Measurements from ENCODE around the gene STAM.

STAM gene

DNA sequence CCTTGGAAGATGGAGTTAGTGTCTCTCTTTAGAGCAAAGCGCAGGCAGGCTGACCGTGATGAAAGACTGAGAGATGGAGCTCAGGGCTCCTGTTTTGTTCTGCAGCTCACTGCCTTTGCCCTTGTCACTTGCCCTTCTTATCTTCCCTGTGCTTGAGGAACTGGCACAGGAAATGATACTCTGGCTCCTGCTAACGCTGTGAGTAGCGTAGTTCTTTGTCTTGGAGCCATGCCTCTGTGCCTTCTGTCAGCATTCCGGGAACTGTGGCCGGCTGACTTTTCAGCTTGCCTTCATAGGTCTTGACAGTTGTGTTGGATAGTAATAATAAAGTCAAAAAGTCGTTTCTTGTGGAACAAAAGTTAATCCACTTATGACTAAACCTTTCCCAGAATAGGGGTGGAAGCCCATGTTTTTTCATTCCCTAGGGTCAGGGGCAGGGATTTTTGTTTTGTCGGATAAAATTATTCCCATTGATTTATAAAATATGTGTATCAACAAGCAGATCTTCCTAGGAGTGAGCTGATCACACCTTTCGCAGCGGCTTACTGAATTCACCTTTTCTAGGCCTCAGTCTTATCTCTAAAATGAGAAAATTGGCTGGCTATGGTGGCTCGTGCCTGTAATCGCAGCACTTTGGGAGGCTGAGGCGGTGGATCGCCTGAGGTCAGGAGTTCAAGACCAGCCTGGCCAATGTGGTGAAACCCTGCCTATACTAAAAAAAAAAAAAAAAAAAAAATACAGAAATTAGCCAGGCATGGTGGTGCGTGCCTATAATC, 91.4 kb downstream of the STAM start (continued):
- no peak for TF ChIP-seq ZNF174 (tag by site-specific recombination; IDR thresholded peaks at IDR 0.05)
- TF ChIP-seq, protein P1, sequence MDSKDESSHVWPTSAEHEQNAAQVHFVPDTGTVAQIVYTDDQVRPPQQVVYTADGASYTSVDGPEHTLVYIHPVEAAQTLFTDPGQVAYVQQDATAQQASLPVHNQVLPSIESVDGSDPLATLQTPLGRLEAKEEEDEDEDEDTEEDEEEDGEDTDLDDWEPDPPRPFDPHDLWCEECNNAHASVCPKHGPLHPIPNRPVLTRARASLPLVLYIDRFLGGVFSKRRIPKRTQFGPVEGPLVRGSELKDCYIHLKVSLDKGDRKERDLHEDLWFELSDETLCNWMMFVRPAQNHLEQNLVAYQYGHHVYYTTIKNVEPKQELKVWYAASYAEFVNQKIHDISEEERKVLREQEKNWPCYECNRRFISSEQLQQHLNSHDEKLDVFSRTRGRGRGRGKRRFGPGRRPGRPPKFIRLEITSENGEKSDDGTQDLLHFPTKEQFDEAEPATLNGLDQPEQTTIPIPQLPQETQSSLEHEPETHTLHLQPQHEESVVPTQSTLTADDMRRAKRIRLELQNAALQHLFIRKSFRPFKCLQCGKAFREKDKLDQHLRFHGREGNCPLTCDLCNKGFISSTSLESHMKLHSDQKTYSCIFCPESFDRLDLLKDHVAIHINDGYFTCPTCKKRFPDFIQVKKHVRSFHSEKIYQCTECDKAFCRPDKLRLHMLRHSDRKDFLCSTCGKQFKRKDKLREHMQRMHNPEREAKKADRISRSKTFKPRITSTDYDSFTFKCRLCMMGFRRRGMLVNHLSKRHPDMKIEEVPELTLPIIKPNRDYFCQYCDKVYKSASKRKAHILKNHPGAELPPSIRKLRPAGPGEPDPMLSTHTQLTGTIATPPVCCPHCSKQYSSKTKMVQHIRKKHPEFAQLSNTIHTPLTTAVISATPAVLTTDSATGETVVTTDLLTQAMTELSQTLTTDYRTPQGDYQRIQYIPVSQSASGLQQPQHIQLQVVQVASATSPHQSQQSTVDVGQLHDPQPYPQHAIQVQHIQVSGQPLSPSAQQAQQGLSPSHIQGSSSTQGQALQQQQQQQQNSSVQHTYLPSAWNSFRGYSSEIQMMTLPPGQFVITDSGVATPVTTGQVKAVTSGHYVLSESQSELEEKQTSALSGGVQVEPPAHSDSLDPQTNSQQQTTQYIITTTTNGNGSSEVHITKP (tag by site-specific recombination; IDR thresholded peaks at IDR 0.05), result no peak
- no peak for TF ChIP-seq ZNF791 (tag by site-specific recombination; IDR thresholded peaks at IDR 0.05)
- TF ChIP-seq ZNF341 (tag by site-specific recombination; IDR thresholded peaks at IDR 0.05; ENCODE audit: low read depth), result no peak
- TF ChIP-seq ZNF274 (IDR thresholded peaks at IDR 0.05; ENCODE audit: low read length), result no peak
- TF ChIP-seq ZNF274 (tag by site-specific recombination; IDR thresholded peaks at IDR 0.05; ENCODE audit: borderline replicate concordance), result no peak

DNA sequence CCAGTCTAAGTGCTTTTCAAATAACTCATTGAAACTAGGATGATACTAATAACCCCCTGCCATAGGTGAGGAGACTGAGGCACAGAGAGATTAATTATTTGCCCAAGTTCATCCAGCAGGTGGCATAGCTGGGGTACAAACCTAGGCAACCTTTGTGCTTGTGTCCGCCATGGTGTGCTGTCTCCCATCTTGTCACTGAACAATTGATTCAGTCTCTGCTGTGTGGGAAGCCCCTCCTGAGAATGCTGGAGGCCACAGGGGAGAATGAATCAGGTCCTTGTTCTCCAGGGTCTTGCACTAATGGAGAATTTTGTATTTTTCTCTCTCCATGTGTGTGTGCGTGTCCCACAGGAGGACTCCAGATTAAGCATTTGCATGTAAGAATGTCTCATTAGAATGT, 92.3 kb downstream of the STAM start:
- TF ChIP-seq, protein P2, sequence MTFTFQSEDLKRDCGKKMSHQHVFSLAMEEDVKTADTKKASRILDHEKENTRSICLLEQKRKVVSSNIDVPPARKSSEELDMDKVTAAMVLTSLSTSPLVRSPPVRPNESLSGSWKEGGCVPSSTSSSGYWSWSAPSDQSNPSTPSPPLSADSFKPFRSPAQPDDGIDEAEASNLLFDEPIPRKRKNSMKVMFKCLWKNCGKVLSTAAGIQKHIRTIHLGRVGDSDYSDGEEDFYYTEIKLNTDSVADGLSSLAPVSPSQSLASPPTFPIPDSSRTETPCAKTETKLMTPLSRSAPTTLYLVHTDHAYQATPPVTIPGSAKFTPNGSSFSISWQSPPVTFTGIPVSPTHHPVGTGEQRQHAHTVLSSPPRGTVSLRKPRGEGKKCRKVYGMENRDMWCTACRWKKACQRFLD (tag by site-specific recombination; IDR thresholded peaks at IDR 0.05), result no peak
- TF ChIP-seq ZNF791 (tag by site-specific recombination; IDR thresholded peaks at IDR 0.05) (no peak), ZNF138 (tag by site-specific recombination; IDR thresholded peaks at IDR 0.05; ENCODE audit: borderline replicate concordance) (no peak)
- TF ChIP-seq, protein P3, sequence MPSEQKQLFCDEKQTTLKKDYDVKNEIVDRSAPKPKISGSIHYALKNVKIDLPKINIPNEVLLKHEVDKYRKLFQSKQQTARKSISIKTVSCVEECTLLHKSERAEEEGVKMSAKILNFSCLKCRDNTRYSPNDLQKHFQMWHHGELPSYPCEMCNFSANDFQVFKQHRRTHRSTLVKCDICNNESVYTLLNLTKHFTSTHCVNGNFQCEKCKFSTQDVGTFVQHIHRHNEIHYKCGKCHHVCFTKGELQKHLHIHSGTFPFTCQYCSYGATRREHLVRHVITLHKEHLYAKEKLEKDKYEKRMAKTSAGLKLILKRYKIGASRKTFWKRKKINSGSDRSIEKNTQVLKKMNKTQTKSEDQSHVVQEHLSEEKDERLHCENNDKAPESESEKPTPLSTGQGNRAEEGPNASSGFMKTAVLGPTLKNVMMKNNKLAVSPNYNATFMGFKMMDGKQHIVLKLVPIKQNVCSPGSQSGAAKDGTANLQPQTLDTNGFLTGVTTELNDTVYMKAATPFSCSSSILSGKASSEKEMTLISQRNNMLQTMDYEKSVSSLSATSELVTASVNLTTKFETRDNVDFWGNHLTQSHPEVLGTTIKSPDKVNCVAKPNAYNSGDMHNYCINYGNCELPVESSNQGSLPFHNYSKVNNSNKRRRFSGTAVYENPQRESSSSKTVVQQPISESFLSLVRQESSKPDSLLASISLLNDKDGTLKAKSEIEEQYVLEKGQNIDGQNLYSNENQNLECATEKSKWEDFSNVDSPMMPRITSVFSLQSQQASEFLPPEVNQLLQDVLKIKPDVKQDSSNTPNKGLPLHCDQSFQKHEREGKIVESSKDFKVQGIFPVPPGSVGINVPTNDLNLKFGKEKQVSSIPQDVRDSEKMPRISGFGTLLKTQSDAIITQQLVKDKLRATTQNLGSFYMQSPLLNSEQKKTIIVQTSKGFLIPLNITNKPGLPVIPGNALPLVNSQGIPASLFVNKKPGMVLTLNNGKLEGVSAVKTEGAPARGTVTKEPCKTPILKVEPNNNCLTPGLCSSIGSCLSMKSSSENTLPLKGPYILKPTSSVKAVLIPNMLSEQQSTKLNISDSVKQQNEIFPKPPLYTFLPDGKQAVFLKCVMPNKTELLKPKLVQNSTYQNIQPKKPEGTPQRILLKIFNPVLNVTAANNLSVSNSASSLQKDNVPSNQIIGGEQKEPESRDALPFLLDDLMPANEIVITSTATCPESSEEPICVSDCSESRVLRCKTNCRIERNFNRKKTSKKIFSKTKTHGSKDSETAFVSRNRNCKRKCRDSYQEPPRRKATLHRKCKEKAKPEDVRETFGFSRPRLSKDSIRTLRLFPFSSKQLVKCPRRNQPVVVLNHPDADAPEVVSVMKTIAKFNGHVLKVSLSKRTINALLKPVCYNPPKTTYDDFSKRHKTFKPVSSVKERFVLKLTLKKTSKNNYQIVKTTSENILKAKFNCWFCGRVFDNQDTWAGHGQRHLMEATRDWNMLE (tag by site-specific recombination; conservative IDR thresholded peaks at IDR 0.05; ENCODE audit: low read depth), result no peak
- no peak overlapping the region for H3K27ac ChIP-seq (ENCODE audit: extremely low read depth, low read depth, low read length)
- no peak overlapping the region for H3K4me3 ChIP-seq (ENCODE audit: low read depth, low read length)
- H3K4me1 ChIP-seq (ENCODE audit: control insufficient read depth, insufficient read depth, low read length), result no peaks in the 10 kb centered on the region
- CTCF ChIA-PET, result interaction anchor here (0.6 to 1.8 kb wide), 11 partner anchors 10 to 911 kb away, joined by 3 to 5 read pairs (median 4); no protein-coding TSS in a partner anchor
- no peaks in the 10 kb centered on the region for H3K9me3 ChIP-seq (ENCODE audit: control insufficient read depth, insufficient read depth, low read depth, low read length)
- no peaks in the 10 kb centered on the region for H3K36me3 ChIP-seq (ENCODE audit: control insufficient read depth in 2 of 2, insufficient read depth in 1 of 2, low read length in 2 of 2)
- POLR2A ChIA-PET, result no interaction called here

DNA sequence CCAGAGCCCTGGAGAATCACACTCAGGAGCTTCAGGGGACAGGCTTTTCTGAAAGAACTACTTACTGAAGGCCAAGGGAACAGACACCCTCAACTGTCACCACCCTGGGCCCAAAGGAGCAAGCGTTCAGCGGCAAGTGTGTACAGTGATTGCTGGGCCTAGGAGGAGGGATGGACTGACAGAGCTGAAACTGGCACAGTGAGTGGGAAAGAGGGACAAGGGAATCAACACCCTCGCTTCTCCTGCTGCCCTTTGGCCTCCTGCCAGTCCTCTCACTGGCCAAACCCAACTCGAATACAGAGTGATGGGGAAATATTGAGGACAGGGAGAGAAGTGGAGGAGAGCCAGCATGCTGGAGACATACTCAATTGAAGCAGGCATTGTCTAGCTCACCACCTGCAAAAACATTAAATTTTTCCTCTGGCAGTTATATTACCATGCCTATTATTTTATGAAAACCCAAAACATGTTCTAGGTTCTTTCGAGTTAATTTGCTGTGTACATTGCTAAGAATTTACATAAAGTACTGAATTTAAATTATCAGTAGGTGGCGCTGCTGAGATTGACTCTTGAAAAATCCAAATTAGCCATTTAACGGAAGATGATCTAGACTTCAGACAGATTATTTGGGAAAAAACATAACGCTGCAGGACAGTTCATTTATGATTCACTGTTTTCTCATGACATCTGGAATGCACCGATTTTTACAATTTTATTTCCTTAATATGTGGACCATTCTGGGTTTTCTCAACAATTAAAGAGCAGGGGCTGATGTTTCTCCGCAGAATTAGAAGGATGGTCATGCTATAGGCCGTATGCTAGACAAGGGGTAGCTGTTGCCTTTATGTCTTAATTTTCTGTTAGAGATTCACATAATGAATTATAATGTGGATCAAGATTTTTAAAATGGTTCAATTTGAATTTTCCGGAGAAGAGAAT, 93.3 kb downstream of the STAM start:
- Histone ChIP-seq H3K4me1 (ENCODE audit: control insufficient read depth, insufficient read depth, low read length) (no peaks in the 10 kb centered on the region), H3K27ac (ENCODE audit: extremely low read depth, low read depth, low read length) (no peak overlapping the region), H3K4me3 (ENCODE audit: low read depth, low read length) (no peak overlapping the region), H3K9me3 (ENCODE audit: control insufficient read depth, insufficient read depth, low read depth, low read length) (no peaks in the 10 kb centered on the region), H3K36me3 (ENCODE audit: control insufficient read depth in 2 of 2, insufficient read depth in 1 of 2, low read length in 2 of 2) (no peaks in the 10 kb centered on the region)
- no peak for TF ChIP-seq PRDM1 (tag by site-specific recombination; IDR thresholded peaks at IDR 0.05)
- peak; percentile 55 for TF ChIP-seq ZNF654 (tag by site-specific recombination; IDR thresholded peaks at IDR 0.05; ENCODE audit: low read depth)
- ChIA-PET POLR2A (no interaction called here), CTCF (interaction anchor here (0.6 to 1.8 kb wide), 22 partner anchors 9 to 912 kb away, joined by 3 to 6 read pairs (median 4); partner anchors contain the start of gene TMEM236)
